NCI-H1092 (cell line): ENCODE results near the gene GMPR.
"Not testable (repeated sequence)": the region's sequence is repeated elsewhere in the genome, so short reads cannot be mapped to it uniquely, and the experiment has no call there.

Source experiments
- DNase-seq: peaks from one replicate; lab custom pipeline; 2025; lab: John Stamatoyannopoulos, UW

Gene GMPR

DNA sequence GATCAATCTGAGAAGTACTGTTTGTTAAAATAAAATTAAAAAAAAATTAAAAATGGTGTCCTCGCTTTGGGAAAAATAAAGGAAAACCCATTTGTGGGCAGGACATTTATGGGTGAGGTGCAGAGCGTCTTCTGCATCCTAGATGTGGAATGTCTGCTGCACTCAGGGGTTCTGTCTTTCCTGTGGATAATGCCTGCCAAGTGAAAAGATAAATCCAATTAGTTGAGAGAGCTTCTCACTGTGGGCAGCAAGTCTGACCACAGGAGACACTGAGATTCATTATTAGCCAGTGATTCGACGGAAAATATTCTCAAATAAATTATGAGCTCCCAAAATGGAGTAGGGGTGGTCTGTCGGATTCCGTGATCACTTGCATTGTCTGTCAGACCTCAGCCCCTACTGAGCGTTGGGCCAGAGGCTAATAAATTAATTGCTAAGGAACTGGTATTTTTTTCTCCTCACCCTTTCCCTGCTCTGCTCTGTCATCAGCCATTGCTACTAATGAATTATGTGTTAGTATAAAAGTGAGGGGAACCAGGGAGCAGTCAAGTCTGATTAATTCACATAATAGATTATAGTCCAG lies 10.0 kb downstream of the GMPR start:
- no peak for DNase-seq

DNA sequence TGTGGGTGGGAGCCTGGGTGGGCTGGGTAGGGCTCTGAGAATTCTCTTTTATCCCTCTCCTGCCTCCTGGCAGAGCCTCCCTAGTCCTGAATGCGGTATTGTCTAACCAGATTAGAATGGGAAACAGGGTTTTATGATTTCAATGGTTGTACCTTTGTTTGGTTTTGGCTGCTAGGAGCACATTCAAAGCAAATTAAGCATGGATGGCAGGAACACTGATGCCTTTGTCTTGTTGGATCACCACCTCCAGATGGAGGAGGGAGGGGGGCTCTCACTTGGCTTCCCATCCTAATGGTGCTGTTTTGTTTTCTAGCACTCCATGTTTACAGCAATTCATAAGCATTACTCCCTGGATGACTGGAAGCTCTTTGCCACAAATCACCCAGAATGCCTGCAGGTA lies 11.6 kb downstream of the GMPR start:
- no peak for DNase-seq

DNA sequence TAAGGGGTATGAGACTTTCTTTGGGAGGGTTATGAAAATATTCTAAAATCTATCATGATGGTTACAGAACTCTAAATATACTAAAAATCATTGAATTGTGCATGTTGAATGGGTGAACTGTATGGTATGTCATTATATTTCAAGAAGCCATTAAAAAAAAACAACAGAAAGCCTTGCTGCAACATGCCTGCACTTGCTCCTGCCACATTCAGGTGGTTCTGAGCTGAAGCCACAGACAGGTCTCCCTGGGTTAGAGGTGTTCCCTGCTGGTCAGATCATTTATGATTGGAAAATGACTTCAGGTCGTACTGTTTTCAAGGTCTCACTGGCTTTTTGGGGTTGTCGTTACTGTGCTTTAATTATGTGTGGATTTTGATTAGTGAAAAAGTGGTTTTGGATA lies 13.3 kb downstream of the GMPR start:
- DNase-seq, result no peak

DNA sequence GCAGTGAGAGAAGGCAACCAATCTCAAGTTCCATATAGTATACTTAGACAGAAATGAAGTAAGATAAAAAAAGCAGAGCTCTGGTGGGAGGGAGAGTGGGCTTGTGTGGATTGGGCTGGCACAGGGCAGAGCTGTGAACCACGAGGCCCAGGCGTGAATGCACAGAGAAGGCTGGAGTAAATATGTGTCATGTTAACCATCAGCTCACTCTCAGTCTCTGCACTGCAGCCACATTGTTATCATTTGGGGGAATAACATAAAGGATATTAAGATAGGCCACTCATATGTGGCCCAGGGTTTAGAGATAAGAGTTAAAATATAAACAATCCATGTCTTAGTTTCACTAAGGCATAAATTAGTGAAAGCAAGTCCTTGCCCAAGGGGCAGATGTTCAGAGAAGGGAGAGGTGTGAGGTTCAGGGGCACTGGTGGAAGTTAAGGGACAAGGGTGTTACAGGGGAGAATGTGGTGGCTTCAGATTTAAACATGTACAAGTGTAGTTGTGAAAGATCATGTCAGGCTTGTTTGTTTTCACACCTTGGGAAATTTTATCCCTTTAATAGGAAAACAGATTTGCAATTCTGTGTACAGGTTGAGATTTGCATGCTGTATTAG lies 14.4 kb downstream of the GMPR start:
- no peak for DNase-seq

DNA sequence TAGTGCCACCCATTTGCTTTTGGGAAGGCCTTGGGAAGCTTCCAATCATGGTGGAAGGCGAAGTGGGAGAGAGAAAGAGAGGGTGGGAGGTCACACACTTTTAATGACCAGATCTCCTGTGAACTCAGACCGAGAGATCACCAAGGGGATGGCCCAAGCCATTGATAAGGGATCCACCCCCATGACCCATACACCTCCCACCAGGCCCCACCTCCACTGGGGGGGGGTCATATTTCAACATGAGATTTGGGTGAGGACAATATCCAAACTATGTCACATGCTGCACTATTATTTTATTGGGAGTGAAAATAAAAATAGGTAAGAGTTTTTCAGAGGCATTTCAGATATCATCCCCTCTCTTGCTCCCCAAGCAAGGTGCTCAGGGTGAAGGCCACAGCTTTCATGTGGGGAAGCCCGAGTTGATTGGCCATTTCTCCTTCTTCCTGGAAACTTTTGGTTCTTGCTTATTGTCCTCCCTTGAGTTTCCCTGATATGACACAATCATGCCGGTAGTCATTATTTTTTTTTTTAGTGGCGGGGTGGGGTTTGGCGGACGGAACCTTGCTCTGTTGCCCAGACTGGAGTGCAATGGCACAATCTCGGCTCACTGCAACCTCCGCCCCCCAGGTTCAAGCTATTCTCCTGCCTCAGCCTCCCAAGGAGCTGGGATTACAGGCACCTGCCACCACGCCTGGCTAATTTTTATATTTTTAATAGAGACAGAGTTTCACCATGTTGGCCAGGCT lies 15.2 kb downstream of the GMPR start:
- no peak for DNase-seq

DNA sequence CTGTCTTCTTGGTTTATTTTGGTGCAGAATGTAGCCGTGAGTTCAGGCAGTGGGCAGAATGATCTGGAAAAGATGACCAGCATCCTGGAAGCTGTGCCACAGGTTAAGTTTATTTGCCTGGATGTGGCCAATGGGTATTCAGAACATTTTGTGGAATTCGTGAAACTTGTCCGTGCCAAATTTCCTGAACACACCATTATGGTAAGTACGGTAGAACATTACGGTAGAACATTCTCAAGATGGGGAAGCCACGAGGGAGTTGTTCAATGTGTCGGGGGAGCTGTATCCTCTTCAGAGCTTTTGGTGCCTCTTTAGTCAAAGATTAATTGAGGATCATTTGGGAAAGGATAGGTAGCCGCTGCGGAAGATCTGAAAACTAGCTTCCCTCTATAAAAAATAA lies 16.1 kb downstream of the GMPR start:
- DNase-seq, result no peak

DNA sequence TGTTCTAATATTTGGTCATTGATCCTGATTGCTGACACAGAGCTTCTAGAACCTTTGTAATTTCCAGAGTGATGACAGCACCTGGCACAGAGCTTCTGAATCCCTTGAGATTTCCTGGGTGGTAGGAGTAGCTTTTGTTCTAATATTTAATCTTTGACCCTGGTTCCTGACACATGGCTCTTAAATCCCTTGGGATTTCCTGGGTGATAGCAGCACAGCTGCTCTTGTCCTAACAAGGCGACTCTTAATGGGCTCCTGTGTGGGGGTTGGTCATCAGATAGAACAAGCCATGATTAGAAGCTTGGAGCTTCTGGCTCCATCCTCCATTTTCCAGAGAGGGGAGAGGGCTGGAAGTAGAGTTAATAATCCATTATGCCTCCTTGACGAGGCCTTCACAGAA lies 18.4 kb downstream of the GMPR start:
- DNase-seq, result no peak

DNA sequence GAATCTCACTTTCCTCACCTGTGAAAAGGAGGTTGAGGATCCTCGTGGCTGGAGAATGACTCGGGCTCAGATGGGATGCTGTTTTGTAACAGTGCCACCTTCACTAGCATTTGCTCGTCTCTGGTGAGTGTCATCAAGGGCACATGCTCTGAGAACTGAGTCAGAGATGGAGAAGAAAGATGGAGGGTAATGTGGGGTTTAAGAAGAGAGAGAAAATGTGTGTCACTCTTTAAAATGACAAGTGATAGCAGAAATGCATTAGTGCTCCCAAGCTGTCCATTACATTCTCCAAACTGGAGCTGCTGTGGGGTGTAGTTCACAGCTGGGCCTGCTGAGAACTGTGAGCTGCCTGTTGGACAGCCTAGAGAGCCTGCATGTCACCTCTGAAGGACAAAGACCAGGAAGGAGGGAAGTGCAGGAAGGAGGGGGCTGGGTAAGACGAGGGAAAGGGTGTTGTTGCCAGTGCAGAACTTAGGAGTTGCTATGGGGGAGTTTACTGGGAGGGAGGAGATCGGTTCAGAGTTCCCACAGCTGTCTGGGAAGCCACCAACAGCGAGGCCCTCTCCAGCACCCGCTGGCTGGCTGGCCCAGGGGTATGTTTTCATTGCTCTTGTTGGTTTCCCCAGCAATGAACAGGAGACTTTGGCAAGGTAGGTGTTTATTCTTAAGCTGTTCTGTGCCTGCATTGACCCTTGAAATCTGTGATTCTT lies 19.8 kb downstream of the GMPR start:
- DNase-seq, result no peak

DNA sequence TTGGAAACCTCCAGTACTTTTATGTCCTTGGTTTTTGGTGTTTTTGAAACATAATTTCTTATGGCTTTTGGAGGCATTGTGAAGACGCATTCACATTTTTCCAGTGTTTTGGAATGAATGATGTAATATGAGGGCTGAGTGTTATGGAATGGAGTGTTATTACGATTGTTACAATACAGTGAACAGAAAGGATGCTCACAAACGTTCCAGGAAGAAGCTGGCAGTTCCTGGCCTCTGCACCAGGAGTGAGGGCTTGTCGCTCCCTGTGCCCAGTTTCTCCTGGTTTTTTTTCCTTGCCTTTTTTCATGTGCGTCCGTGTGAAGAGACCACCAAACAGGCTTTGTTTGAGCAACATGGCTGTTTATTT lies 20.3 kb downstream of the GMPR start:
- no peak for DNase-seq

DNA sequence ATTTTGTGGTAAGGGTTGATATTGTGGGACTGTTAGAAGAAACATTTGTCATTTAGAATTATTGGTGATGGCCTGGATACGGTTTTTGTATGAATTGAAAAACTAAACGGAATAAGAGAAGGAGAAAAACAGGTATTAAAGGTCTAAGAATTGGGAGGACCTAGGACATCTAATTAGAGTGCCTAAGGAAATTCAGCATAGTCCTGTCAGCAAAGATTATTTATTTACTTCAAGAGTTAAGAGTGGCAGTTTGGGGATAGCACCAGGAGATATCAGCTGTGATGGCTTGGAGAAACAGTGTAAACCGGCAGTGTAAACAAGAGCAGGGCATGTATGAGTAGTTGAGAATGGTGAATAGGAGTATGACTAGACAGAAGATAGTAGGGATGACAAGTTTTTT lies 21.2 kb downstream of the GMPR start:
- not testable (repeated sequence) for DNase-seq

DNA sequence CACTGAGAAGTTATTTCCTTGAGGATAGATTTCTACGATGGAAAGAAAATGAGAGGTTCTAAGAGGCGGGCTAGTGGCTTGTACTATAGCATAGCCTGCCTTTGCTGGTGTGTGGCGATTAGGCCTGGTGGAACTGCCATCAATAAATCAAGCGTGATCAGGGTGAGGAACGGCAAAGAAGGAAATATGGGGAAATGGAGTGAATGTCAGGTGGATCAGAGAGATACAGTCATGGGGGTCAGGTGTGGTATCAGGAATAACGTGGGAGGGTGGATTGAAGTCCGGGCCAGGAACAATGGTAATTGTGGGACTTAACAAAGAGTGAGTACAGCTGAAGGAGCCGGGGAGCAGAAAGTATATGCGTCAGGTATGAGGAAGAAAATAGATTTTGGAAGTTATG lies 22.2 kb downstream of the GMPR start:
- not testable (repeated sequence) for DNase-seq

DNA sequence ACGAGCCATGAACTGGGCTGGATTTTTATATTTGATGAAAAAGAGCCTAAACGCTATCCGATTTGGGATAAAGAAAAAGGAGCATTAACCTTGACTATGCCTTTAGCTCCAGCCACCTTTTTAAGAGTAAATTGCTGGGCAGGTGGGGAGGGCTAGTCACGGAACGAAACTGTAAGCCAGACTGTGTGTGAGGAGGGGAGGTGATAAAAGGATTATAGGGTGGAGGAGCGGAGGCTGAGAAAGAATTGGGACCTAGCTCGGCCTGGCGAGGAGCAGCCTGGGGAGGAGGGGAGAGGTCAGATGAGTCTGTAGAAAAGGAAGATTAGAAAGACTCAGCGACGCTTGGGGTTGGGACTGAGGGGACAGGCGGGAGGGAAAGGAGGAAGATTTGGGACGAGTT lies 24.4 kb downstream of the GMPR start:
- DNase-seq, result not testable (repeated sequence)

DNA sequence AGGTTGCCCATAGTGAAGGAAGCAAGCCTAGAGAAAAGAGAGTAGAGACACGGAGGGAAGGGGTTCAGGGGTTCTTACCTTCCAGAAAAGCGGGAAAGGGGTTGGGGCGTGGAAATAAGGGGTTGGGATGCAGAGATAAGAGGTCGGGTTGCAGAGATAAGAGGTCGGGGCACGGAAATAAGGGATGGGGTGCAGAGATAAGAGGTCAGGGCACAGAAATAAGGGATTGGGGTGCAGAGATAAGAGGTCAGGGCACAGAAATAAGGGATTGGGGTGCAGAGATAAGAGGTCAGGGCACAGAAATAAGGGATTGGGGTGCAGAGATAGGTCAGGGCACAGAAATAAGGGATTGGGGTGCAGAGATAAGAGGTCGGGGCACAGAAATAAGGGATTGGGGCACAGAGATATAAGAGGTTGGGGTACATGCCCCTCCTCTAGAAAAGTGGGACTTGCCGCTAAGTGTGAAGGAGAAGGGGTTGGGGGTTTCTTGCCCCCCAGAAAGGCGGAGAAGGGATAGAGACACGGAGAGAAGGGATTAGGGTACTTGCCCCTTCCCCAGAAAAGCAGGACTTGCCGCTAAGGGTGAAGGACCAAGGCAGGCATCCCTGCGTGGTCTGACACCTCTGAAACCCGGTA lies 25.2 kb downstream of the GMPR start:
- DNase-seq, result not testable (repeated sequence)

DNA sequence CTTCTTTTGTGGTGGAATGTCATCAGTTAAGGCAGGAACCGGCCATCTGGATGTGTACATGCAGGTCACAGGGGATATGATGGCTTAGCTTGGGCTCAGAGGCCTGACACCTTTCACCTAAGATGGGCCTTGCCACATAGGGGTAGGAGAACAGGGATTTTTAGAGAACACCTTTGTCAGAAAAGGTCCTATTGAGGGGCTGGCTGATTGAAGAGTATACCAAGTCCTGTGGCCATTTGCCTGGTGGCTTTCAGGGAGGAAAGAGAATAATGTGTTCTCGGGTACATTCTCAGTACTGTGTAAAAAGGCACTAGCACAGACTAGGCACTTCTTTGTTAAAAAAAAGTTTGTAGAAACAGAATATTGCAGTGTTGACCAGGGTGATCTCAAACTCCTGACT lies 26.4 kb downstream of the GMPR start:
- no peak for DNase-seq

DNA sequence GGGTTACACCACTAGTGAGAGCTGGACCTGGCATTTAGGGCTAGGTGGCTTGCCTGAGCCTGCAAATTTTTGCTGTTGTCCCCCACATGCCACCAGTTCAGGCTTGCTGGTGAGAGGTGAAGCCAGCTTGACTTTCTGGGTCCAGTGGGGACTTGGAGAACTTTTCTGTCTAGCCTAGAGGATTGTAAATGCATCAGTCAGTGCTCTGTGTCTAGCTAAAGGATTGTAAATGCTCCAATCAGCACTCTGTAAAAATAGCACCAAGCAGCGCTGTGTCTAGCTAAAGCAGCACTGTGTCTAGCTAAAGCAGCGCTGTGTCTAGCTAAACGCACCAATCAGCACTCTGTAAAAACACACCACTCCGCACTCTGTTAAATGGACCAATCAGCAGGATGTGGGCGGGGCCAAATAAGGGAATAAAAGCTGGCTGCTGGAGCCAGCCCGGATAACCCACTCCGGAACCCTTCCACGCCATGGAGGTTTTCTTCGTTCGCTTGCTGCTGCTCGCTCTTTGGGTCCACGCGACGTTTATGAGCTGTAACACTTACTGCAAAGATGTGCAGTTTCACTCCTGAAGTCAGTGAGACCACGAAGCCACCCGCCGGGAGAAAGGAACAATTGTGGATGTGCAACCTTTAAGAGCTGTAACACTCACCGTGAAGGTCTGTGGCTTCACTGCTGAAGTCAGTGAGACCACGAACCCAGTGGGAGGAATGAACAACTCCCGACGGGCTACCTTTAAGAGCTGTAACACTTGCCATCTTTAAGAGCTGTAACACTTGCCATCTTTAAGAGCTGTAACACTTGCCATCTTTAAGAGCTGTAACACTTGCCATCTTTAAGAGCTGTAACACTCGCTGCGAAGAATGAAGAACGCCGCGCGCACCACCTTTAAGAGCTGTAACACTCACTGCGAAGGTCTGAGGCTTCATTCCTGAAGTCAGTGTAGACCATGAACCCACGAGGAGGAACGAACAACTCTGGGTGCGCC lies 27.3 kb downstream of the GMPR start:
- no peak for DNase-seq

DNA sequence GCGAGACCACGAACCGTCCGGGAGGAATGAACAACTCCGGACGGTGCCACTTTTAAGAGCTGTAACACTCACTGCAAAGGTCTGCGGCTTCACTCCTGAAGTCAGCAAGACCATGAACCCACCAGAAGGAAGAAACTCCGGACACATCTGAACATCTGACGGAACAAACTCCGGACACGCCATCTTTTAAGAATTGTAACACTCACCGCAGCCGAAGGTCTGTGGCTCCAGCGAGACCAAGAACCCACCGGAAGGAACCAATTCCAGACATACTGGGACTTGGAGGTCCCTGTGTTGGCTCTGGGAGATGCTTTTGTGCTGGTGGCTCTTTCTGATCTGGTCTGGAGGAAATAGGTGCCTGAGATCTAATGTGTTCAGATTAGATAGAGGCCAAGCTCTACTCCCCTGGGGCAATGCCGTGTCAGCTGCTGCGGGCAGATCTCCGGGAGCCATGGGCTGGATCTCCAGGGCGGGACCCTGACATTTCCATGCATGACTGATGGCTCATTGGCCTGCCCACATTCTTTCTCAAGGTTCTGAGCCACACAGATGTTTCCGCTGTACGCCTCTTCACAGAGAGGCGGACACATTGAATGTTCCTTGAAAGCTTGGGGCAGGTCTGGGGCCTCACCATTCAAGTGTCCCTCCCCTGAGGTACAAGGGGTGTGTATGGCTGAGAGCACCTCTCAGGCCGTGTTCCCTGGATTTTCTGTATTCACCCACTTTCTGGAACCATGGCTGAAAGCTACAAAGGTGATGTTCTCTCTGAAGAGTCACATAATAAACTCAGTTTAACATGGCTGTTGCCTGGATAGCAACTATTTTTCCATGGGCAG lies 29.3 kb downstream of the GMPR start:
- no peak for DNase-seq

DNA sequence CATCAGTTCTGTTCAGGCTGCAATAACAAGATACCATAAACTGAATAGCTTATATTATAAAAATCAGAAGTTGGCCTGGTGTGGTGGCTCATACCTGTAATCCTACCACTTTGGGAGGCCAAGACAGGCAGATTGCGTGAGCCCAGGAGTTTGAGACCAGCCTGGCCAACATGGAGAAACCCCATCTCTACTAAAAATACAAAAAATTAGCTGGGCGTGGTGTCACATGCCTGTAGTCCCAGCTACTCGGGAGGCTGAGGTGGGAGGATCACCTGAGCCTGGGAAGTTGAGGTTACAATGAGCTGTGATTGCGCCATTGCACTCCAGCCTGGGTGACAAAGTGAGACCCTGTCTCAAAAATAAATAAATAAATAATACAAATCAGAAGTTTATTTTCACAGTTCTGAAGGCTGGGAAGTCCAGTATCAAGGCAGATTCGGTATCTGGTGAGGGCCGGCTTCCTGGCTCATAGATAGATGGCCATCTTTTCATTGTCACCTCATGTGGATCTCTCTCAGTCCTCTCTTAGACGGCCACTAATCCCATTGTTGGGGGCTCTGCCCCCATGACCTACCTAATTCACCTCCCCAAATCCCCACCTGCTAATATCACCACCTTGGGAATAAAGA lies 31.2 kb downstream of the GMPR start:
- DNase-seq, result not testable (repeated sequence)

DNA sequence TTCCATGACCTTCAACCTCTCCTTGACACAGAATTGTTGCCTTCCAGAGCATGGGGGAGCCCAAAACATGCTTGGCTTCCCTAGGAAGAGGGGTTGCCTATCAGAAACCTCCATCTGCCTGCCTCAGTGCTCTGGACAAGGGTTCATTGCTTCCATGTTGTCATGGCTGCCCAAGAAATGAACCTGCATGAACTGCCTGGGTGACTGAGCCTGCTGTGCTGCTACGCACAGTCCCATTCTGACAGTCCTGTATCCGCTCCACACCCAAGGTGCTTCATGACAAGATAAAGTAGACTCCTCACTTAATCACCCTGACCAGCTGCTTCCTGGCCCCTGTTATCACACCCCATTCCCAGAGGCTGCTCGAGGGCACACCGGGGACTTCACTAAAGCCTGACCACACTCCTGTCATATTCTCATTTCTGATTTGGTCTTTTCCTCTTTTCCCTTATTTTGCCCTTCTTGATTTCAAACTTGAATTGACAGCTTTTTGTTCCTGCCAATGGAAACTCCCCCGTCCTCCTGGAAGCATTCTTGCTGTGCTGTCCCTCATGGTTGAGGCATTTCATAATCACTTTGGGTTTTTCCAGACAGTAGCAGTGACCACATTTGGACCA lies 31.9 kb downstream of the GMPR start:
- no peak for DNase-seq

DNA sequence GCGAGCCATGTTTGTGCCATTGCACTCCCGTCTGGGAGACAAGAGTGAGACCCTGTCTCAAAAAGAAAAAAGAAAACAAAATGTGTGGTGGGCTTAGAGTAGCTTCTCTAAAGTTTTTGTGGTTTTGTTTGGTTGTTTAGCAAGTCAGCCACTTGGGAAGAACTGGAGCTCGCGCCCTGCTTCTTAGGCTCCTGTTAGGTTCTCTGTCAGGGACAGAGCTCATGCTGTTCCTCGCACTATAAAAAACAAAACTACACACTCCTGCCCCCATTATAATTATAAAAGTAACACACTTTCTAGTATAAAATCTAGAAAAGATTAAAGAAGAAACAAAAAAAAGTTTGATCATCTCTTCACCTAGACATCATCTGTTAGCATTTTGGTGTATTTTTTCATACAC lies 33.0 kb downstream of the GMPR start:
- DNase-seq, result no peak
